Suppressor macrophage treated with lipopolysaccharide for 4 hours (primary cell): ENCODE data around the gene SREBF1.

Experiments
- DNase-seq: peaks from one replicate; pipeline ENCODE4 v3.0.0-alpha.2; 2020

Gene SREBF1

GRCh38 chr17:17839791-17840707 is 3.3 kb upstream of the SREBF1 start:
- peak; percentile 93 for DNase-seq

GRCh38 chr17:17837966-17838962 is 1.5 kb upstream of the SREBF1 start:
- peak; percentile 66 for DNase-seq

GRCh38 chr17:17837380-17837821 is 615 bp upstream of the SREBF1 start:
- peak; percentile 67 for DNase-seq

- DNase-seq: peak; percentile 100
These were observed 452 bp downstream of the SREBF1 start for GRCh38 chr17:17836250-17836817.

GRCh38 chr17:17835415-17836249 is 1.2 kb downstream of the SREBF1 start:
- DNase-seq: no peak

- no peak for DNase-seq
These were observed 1.8 kb downstream of the SREBF1 start for GRCh38 chr17:17834974-17835373.

- DNase-seq: no peak
These were observed 3.0 kb downstream of the SREBF1 start for GRCh38 chr17:17833658-17834357.

- DNase-seq: no peak
These were observed 4.8 kb downstream of the SREBF1 start for GRCh38 chr17:17832032-17832363.

GRCh38 chr17:17831208-17832031 is 5.4 kb downstream of the SREBF1 start:
- no peak for DNase-seq

- no peak for DNase-seq
These were observed 6.0 kb downstream of the SREBF1 start for GRCh38 chr17:17830740-17831207.

- no peak for DNase-seq
These were observed 6.6 kb downstream of the SREBF1 start for GRCh38 chr17:17830269-17830567.

- no peak for DNase-seq
These were observed 8.8 kb downstream of the SREBF1 start for GRCh38 chr17:17827826-17828621.

- DNase-seq: no peak
These were observed 9.6 kb downstream of the SREBF1 start for GRCh38 chr17:17826942-17827785.

- no peak for DNase-seq
These were observed 10.5 kb downstream of the SREBF1 start for GRCh38 chr17:17826342-17826713.

- no peak for DNase-seq
These were observed 11.8 kb downstream of the SREBF1 start for GRCh38 chr17:17824783-17825614.

GRCh38 chr17:17824119-17824782 is 12.5 kb downstream of the SREBF1 start:
- no peak for DNase-seq

- DNase-seq: peak; percentile 88
These were observed 13.2 kb downstream of the SREBF1 start for GRCh38 chr17:17823433-17824118.
